Adrenal gland (tissue), 5 donors: ENCODE data around the gene RAB14.

Source experiments
- CTCF ChIP-seq, 6 experiments: fragments of 450-650 bp in 4 of 6; fragments of 200-600 bp in 2 of 6; sonication (generic) in 1 of 6; IDR thresholded peaks; 1 replicate in 5 of 6; 2 replicates in 1 of 6; pipeline versions ENCODE4 v1.5.1 to v1.8.0; 2016 to 2021; ENCODE audit warnings: antibody characterized with exemption in 6 of 6, mild to moderate bottlenecking in 2 of 6, moderate library complexity in 1 of 6
- POLR2A ChIP-seq, 2 donors: fragments of 450-650 bp; IDR thresholded peaks; one replicate each; pipeline ENCODE4 v1.6.1; 2017; ENCODE audit warnings: antibody characterized with exemption in 2 of 2, mild to moderate bottlenecking in 2 of 2, moderate library complexity in 1 of 2
- donor health status: DM: no; HTN: no; CAD: no.

- TF ChIP-seq CTCF (IDR thresholded peaks at IDR 0.05) (no peak), POLR2A (IDR thresholded peaks at IDR 0.05) (no peak)
Observed at GRCh38 chr9:121196389-121196788, 5.3 kb downstream of the RAB14 start.
